H1 (cell line): ENCODE data around the gene TCF7L1. TPM values are rescaled to one million over a fixed set of nuclear protein-coding genes. Genes with fewer than 3 reads are reported as not detected.

Experiments
- CHD1 ChIP-seq: IDR thresholded peaks from 2 replicates; pipeline ENCODE4 v1.6.1; 2012; ENCODE audit warnings: low read depth, low read length, improper control_type of control experiment
- GTF2F1 ChIP-seq: IDR thresholded peaks from 2 replicates; pipeline ENCODE4 v1.6.1; 2012; ENCODE audit warnings: low read depth, low read length, improper control_type of control experiment, borderline replicate concordance
- NRF1 ChIP-seq: IDR thresholded peaks from 2 replicates; pipeline ENCODE4 v1.6.1; 2011; ENCODE audit warnings: mild to moderate bottlenecking, low read depth, low read length, improper control_type of control experiment
- POLR2AphosphoS5 ChIP-seq: IDR thresholded peaks from 2 replicates; pipeline ENCODE4 v1.6.1; 2011; ENCODE audit warnings: low read depth, low read length
- SAP30 ChIP-seq: fragments of 300-600 bp; sonication (generic); IDR thresholded peaks from 2 replicates; pipeline ENCODE4 v1.7.1; 2012; ENCODE audit warnings: low read length, moderate library complexity, mild to moderate bottlenecking, inconsistent platforms; ENCODE audit not compliant: insufficient read depth, insufficient replicate concordance
- SP1 ChIP-seq: IDR thresholded peaks from 2 replicates; pipeline ENCODE4 v1.6.1; 2011; ENCODE audit warnings: low read depth, low read length
- TAF1 ChIP-seq: IDR thresholded peaks from 2 replicates; pipeline ENCODE4 v1.6.1; 2011; ENCODE audit warnings: mild to moderate bottlenecking, low read depth, low read length
- TAF7 ChIP-seq: optimal IDR thresholded peaks from 2 replicates; pipeline ENCODE3; 2011; ENCODE audit warnings: low read depth, mild to moderate bottlenecking, inconsistent platforms, low read length, moderate library complexity, borderline replicate concordance
- TBP ChIP-seq: IDR thresholded peaks from 2 replicates; pipeline ENCODE4 v1.6.1; 2011; ENCODE audit warnings: low read depth, low read length, improper control_type of control experiment
- USF2 ChIP-seq: IDR thresholded peaks from 2 replicates; pipeline ENCODE4 v1.6.1; 2011; ENCODE audit warnings: low read length, improper control_type of control experiment
- polyA plus RNA-seq, 7 experiments: library from polyadenylated mRNA; depleted of rRNA in 3 of 7; stranded (reverse) in 5 of 7; unstranded in 2 of 7; fragments of >200 nt in 5 of 7; fragments of 200-250 nt in 2 of 7; gene quantifications; 1 replicate in 5 of 7; 2 replicates in 1 of 7; 4 replicates in 1 of 7; pipeline versions ENCODE4 v1.2.1 to v1.2.3, GENCODE V29; 2011 to 2013; ENCODE audit warnings: missing spikeins in 2 of 7, mixed read lengths in 2 of 7
- total RNA-seq: library from RNA; stranded (reverse); fragmentation: NEBNext Ultra II Directional; extraction: Animal tissue kit (Norgen Biotek cat#: 25700); gene quantifications from 2 replicates; pipeline ENCODE4 v1.2.1, GENCODE V29; 2021
- TF ChIP-seq, protein P1 (sequence below): IDR thresholded peaks from 2 replicates; pipeline ENCODE4 v1.6.1; 2012; ENCODE audit warnings: inconsistent platforms

Gene TCF7L1
- total and polyA plus RNA-seq, 2 of the 8 experiments (the other 6 are each of a cell fraction or from before 2014, with no cell fraction given): 27.5 to 108 TPM

DNA sequence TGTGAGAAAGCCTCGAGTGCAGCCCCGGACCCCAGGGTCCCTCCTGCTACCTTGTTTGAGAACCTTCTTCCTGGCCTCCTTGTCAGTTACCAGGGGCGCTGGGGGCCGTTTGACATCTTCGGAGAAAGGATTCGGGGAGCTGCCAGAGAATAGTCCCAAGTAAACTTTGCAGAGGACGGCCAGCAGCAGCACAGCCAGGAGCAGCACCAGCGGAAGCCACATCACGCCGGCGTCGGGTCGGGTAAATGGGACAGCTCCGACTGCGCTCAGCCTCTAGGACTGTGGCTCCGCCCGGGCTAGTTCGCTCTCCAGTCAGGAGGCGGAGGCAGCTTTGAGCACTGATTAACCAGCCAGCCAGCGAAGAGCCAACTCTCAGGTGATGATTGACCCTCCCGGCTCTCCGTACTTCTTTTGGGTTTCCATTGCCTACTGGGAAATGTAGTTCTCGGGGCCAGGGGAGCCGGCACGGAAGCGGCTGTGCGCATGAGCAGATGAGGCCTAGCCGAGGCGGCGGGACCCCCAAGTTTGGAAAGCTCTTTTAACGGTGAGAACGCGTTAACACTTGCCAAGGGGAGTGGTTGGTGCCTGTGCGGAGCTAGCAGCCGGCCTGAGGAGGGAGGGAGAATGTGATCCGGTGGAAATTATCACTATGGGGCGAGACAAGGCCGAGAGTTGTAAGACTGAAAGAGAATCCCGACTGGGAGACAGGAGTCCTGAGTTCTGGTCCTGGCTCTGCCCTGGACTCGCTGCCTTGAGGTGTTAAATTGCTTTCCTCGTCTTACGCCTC, 221.3 kb downstream of the TCF7L1 start, which contains the start of the genes ELMOD3 and RETSAT (continued):
- TF ChIP-seq, protein P1, sequence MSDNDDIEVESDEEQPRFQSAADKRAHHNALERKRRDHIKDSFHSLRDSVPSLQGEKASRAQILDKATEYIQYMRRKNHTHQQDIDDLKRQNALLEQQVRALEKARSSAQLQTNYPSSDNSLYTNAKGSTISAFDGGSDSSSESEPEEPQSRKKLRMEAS: 0 out of 2 replicates have a peak, but pooled peaks have one; percentile 31
- TF ChIP-seq USF2 (no peak), NRF1 (peak; percentile 56; the same call in 1 of the 2 replicates), POLR2AphosphoS5 (peak; percentile 93), CHD1 (no peak), TBP (peak; percentile 93), SAP30 (no peak), TAF1 (peak; percentile 99), GTF2F1 (peak; percentile 70; the same call in 1 of the 2 replicates), SP1 (peak; percentile 61; the same call in 1 of the 2 replicates), TAF7 (peak; percentile 92)
